ENCODE data around the gene YTHDF2. TPM values are rescaled to one million over a fixed set of nuclear protein-coding genes. Genes with fewer than 3 reads are reported as not detected.

Gene YTHDF2
- total and polyA plus RNA-seq, 2 of the 13 experiments (the other 11 are each of a cell fraction or from before 2014, with no cell fraction given) = 48.4 to 59.6 TPM

DNA sequence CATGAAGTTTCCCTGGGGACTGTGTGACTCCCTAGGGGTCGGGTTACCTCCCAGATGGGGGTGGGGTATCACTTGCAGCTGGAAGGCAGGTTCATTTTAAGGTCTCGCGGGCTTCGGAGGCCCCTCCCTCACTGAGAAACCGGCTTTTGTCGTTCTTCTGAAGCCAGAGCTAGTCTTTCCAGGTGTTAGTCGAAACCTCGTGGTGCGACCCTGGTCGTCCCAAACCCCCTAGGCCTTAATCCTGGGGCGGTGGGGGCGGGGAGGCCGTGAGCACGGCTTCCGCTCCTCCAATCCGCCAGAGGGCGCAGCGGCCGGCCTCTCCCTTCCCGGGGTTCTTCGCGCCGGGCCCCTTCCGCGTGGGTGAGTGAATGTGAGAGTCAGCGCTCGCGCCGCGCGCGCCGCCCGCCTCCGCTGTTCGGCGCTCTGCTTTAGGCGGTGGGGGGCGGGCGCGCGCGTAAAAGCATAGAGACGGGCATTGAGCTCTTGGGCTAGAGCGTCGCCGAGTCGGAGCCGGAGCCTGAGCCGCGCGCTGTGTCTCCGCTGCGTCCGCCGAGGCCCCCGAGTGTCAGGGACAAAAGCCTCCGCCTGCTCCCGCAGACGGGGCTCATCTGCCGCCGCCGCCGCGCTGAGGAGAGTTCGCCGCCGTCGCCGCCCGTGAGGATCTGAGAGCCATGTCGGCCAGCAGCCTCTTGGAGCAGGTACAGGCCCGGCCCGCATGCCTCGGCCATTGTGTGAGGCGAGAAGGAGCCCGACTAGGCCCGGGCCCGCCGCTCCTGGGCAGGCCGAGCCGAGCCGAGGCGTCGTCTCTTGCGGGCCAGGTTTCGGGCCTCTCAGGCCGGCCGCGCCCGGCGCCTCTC lies at the start of gene YTHDF2 (continued):
- TF ChIP-seq, protein P1, sequence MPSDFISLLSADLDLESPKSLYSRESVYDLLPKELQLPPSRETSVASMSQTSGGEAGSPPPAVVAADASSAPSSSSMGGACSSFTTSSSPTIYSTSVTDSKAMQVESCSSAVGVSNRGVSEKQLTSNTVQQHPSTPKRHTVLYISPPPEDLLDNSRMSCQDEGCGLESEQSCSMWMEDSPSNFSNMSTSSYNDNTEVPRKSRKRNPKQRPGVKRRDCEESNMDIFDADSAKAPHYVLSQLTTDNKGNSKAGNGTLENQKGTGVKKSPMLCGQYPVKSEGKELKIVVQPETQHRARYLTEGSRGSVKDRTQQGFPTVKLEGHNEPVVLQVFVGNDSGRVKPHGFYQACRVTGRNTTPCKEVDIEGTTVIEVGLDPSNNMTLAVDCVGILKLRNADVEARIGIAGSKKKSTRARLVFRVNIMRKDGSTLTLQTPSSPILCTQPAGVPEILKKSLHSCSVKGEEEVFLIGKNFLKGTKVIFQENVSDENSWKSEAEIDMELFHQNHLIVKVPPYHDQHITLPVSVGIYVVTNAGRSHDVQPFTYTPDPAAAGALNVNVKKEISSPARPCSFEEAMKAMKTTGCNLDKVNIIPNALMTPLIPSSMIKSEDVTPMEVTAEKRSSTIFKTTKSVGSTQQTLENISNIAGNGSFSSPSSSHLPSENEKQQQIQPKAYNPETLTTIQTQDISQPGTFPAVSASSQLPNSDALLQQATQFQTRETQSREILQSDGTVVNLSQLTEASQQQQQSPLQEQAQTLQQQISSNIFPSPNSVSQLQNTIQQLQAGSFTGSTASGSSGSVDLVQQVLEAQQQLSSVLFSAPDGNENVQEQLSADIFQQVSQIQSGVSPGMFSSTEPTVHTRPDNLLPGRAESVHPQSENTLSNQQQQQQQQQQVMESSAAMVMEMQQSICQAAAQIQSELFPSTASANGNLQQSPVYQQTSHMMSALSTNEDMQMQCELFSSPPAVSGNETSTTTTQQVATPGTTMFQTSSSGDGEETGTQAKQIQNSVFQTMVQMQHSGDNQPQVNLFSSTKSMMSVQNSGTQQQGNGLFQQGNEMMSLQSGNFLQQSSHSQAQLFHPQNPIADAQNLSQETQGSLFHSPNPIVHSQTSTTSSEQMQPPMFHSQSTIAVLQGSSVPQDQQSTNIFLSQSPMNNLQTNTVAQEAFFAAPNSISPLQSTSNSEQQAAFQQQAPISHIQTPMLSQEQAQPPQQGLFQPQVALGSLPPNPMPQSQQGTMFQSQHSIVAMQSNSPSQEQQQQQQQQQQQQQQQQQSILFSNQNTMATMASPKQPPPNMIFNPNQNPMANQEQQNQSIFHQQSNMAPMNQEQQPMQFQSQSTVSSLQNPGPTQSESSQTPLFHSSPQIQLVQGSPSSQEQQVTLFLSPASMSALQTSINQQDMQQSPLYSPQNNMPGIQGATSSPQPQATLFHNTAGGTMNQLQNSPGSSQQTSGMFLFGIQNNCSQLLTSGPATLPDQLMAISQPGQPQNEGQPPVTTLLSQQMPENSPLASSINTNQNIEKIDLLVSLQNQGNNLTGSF (CRISPR knock-in tag; IDR thresholded peaks at IDR 0.05) = peak; percentile 69; the same call in 1 of the 2 replicates
- TF ChIP-seq, protein P2, sequence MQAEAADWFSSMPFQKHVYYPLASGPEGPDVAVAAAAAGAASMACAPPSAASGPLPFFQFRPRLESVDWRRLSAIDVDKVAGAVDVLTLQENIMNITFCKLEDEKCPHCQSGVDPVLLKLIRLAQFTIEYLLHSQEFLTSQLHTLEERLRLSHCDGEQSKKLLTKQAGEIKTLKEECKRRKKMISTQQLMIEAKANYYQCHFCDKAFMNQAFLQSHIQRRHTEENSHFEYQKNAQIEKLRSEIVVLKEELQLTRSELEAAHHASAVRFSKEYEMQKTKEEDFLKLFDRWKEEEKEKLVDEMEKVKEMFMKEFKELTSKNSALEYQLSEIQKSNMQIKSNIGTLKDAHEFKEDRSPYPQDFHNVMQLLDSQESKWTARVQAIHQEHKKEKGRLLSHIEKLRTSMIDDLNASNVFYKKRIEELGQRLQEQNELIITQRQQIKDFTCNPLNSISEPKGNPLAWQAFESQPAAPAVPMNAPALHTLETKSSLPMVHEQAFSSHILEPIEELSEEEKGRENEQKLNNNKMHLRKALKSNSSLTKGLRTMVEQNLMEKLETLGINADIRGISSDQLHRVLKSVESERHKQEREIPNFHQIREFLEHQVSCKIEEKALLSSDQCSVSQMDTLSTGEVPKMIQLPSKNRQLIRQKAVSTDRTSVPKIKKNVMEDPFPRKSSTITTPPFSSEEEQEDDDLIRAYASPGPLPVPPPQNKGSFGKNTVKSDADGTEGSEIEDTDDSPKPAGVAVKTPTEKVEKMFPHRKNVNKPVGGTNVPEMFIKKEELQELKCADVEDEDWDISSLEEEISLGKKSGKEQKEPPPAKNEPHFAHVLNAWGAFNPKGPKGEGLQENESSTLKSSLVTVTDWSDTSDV (CRISPR knock-in tag; IDR thresholded peaks at IDR 0.05) = no peak
- TF ChIP-seq ZNF230 (CRISPR knock-in tag; IDR thresholded peaks at IDR 0.05) (peak; percentile 74; the same call in 1 of the 2 replicates), ZNF747 (CRISPR knock-in tag; IDR thresholded peaks at IDR 0.05; ENCODE audit: borderline replicate concordance) (peak; percentile 85), REPIN1 (CRISPR knock-in tag; IDR thresholded peaks at IDR 0.05; ENCODE audit: borderline replicate concordance, low read depth) (peak; percentile 95), RBAK (CRISPR knock-in tag; IDR thresholded peaks at IDR 0.05) (no peak), YY1 (IDR thresholded peaks at IDR 0.05; ENCODE audit: insufficient read depth, insufficient replicate concordance, low read depth, low read length) (peak; percentile 57), ZNF326 (CRISPR knock-in tag; IDR thresholded peaks at IDR 0.05; ENCODE audit: borderline replicate concordance) (no peak), ELF4 (CRISPR knock-in tag; IDR thresholded peaks at IDR 0.05; ENCODE audit: borderline replicate concordance) (peak; percentile 88; the same call in 1 of the 2 replicates), ZSCAN25 (CRISPR knock-in tag; IDR thresholded peaks at IDR 0.05) (0 out of 2 replicates have a peak, but pooled peaks have one; percentile 49), FIP1L1 (IDR thresholded peaks at IDR 0.05; ENCODE audit: borderline replicate concordance, insufficient read depth, low read depth, low read length) (no peak), ZSCAN21 (CRISPR knock-in tag; IDR thresholded peaks at IDR 0.05; ENCODE audit: borderline replicate concordance) (peak; percentile 82), NFYC (CRISPR knock-in tag; IDR thresholded peaks at IDR 0.05) (0 out of 2 replicates have a peak, but pooled peaks have one; percentile 28), PLRG1 (conservative IDR thresholded peaks at IDR 0.05) (no peak)
- TF ChIP-seq, protein P3, sequence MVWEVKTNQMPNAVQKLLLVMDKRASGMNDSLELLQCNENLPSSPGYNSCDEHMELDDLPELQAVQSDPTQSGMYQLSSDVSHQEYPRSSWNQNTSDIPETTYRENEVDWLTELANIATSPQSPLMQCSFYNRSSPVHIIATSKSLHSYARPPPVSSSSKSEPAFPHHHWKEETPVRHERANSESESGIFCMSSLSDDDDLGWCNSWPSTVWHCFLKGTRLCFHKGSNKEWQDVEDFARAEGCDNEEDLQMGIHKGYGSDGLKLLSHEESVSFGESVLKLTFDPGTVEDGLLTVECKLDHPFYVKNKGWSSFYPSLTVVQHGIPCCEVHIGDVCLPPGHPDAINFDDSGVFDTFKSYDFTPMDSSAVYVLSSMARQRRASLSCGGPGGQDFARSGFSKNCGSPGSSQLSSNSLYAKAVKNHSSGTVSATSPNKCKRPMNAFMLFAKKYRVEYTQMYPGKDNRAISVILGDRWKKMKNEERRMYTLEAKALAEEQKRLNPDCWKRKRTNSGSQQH (CRISPR knock-in tag; IDR thresholded peaks at IDR 0.05; ENCODE audit: low read depth) = peak; percentile 73
- TF ChIP-seq, protein P4, sequence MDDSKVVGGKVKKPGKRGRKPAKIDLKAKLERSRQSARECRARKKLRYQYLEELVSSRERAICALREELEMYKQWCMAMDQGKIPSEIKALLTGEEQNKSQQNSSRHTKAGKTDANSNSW (CRISPR knock-in tag; IDR thresholded peaks at IDR 0.05; ENCODE audit: borderline replicate concordance) = no peak

Measured in HepG2 (cell line).